Sigmoid colon (tissue), 7 donors: ENCODE measurements around the gene NCLN. TPM values are rescaled to one million over a fixed set of nuclear protein-coding genes. Genes with fewer than 3 reads are reported as not detected.
A peak's percentile ranks its signal among the peaks of the same experiment; 100 is the strongest.

ENCODE experiments used
- DNase-seq: peaks from one replicate; pipeline ENCODE4 v3.0.0-alpha.2; 2019
- H3K27ac ChIP-seq, 4 donors: fragments of 200-600 bp; sonication (generic); one replicate each; pipeline ENCODE4 v1.5.1; 2016 to 2019; ENCODE audit warnings: mild to moderate bottlenecking in 1 of 4
- H3K27me3 ChIP-seq, 3 donors: fragments of 200-600 bp; sonication (generic); one replicate each; pipeline ENCODE4 v1.5.1; 2019; ENCODE audit warnings: mild to moderate bottlenecking in 1 of 3
- H3K36me3 ChIP-seq, 4 donors: fragments of 200-600 bp; sonication (generic); one replicate each; pipeline ENCODE4 v1.5.1; 2016 to 2019
- H3K4me1 ChIP-seq, 4 donors: fragments of 200-600 bp; sonication (generic); one replicate each; pipeline ENCODE4 v1.5.1; 2017 to 2019
- H3K4me3 ChIP-seq, 4 donors: fragments of 200-600 bp; sonication (generic); one replicate each; pipeline ENCODE4 v1.5.1; 2017 to 2019; ENCODE audit warnings: mild to moderate bottlenecking in 2 of 4, moderate library complexity in 1 of 4
- H3K9me3 ChIP-seq, 4 donors: fragments of 200-600 bp in 3 of 4; sonication (generic) in 3 of 4; one replicate each; pipeline versions ENCODE4 v1.5.1 to v1.6.1; 2013 to 2019
- EP300 ChIP-seq, 4 donors: sonication (generic); formaldehyde crosslinking; IDR thresholded peaks; one replicate each; pipeline ENCODE4 v1.6.1; 2017; ENCODE audit warnings: antibody characterized with exemption in 4 of 4
- POLR2A ChIP-seq, 2 donors: fragments of 450-650 bp; IDR thresholded peaks; one replicate each; pipeline ENCODE4 v1.6.1; 2016; ENCODE audit warnings: antibody characterized with exemption in 2 of 2, mild to moderate bottlenecking in 2 of 2, moderate library complexity in 2 of 2
- POLR2AphosphoS5 ChIP-seq, 4 donors: sonication (generic); formaldehyde crosslinking; IDR thresholded peaks; one replicate each; pipeline ENCODE4 v1.6.1; 2017; ENCODE audit warnings: antibody characterized with exemption in 4 of 4
- WGBS, 2 donors: extraction: QIAGEN DNeasy Blood & Tissue Kit; methylation state at CpG; one replicate each; pipeline ENCODE4 v1.1.7; 2013; 5-methylcytosine and 5-hydroxymethylcytosine counted together
- intact Hi-C: fragments of 100-400 bp; cut with DNase I; formaldehyde crosslinking; loops from one replicate; pipeline ENCODE4 v1.15.1; 2023
- polyA plus RNA-seq, 3 donors: library from polyadenylated mRNA; stranded (reverse); fragments of 200-250 nt; gene quantifications; one replicate each; pipeline ENCODE4 v1.2.3, GENCODE V29; 2013
- total RNA-seq, 4 donors: library from RNA; depleted of rRNA; stranded (reverse); fragments of >200 nt; gene quantifications; one replicate each; pipeline ENCODE4 v1.1.0, GENCODE V29; 2016
- TF ChIP-seq, protein P1 (sequence below), 4 experiments: fragments of 450-650 bp in 3 of 4; fragments of 200-600 bp in 1 of 4; IDR thresholded peaks; one replicate each; pipeline ENCODE4 v1.5.1; 2016 to 2019; ENCODE audit warnings: antibody characterized with exemption in 4 of 4, mild to moderate bottlenecking in 3 of 4, moderate library complexity in 2 of 4
- donor health status: healthy with polysubstance abuse.
- donor health status: Bipolar disorder and iron deficiency.
- donor health status: healthy.

Gene NCLN
- total and polyA plus RNA-seq, 7 donors = 12.2 to 94.7 (median 16.1) TPM

DNA sequence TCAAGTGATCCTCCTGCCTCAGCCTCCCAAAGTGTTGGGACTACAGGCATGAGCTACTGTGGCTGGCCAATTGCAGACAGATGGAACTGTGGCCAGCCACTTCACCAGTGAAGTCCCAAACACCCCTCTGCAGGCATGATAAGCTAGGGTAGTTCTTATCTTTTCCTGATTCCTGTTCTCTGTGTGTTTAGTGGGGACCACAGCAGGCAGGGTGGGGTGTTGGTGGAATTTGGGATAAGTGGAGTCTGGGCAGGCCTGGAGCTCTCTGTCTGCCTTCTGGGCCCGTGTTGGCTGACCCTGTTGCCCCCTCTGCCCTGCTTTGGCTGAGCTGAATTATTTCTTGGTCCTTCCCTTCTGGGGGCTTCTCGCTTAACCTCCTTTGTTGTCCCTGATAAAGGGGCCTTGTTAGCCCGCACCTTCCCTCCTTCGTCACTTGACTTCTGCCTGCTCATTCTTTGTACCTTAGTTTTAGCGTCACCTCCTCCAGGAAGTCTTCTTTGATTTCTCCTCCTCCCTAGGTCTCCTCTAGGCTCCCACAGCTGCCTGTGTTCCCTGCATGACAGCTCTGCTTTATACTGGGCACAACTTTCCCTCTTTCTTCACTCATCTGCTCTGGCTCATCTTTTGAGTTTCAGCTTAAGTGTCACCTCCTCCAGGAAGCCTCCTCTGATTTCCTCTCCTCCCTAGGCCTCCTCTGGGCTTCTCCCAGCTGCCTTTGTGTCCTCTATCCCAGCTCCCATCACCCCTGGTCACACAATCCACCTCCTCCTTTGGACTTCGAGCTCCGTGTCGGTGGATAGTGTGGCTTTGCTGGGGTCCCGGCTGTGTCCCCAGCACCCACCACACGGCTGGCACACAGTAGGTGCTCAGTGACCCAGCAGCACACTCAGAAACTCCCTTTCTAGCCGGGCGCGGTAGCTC, 1.7 kb upstream of the NCLN start:
- H3K27ac ChIP-seq = no peak overlapping the region
- DNase-seq = no peak
- WGBS, 2 donors = 73 to 78% methylated on average over 13 of the region's 13 CpGs
- peaks cover 0 to 34% (median 25%) of the 10 kb centered on the region in 4 donors for H3K4me1 ChIP-seq
- intact Hi-C loops = no loop called here
- TF ChIP-seq POLR2AphosphoS5 (IDR thresholded peaks at IDR 0.05) (no peak), EP300 (IDR thresholded peaks at IDR 0.05) (no peak), POLR2A (IDR thresholded peaks at IDR 0.05) (no peak)
- TF ChIP-seq, protein P1, sequence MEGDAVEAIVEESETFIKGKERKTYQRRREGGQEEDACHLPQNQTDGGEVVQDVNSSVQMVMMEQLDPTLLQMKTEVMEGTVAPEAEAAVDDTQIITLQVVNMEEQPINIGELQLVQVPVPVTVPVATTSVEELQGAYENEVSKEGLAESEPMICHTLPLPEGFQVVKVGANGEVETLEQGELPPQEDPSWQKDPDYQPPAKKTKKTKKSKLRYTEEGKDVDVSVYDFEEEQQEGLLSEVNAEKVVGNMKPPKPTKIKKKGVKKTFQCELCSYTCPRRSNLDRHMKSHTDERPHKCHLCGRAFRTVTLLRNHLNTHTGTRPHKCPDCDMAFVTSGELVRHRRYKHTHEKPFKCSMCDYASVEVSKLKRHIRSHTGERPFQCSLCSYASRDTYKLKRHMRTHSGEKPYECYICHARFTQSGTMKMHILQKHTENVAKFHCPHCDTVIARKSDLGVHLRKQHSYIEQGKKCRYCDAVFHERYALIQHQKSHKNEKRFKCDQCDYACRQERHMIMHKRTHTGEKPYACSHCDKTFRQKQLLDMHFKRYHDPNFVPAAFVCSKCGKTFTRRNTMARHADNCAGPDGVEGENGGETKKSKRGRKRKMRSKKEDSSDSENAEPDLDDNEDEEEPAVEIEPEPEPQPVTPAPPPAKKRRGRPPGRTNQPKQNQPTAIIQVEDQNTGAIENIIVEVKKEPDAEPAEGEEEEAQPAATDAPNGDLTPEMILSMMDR (IDR thresholded peaks at IDR 0.05) = no peak
- no peaks in the 10 kb centered on the region for H3K36me3 ChIP-seq
- H3K27me3 ChIP-seq = no peaks in the 10 kb centered on the region
- no peak overlapping the region for H3K4me3 ChIP-seq
- no peaks in the 10 kb centered on the region for H3K9me3 ChIP-seq

GRCh38 chr19:3184847-3185460, 776 bp upstream of the NCLN start:
- Histone ChIP-seq H3K4me1 (peaks cover 0 to 34% (median 25%) of the 10 kb centered on the region in 4 donors), H3K9me3 (no peaks in the 10 kb centered on the region), H3K4me3 (peak overlapping the region; percentile 81 to 99 (median 97)), H3K27ac (peak overlapping the region; percentile 81 to 90 (median 84)), H3K36me3 (no peaks in the 10 kb centered on the region), H3K27me3 (no peaks in the 10 kb centered on the region)
- peak; percentile 84 for DNase-seq
- intact Hi-C loops = no loop called here
- TF ChIP-seq POLR2A (IDR thresholded peaks at IDR 0.05) (no peak), POLR2AphosphoS5 (IDR thresholded peaks at IDR 0.05) (no peak), EP300 (IDR thresholded peaks at IDR 0.05) (no peak)
- TF ChIP-seq, protein P1 (IDR thresholded peaks at IDR 0.05) = no peak
- WGBS, 2 donors = 16 to 24% methylated on average over 14 of the region's 14 CpGs

GRCh38 chr19:3186160-3186688, 494 bp downstream of the NCLN start:
- WGBS, 2 donors = 0 to 1% methylated on average over 38 of the region's 38 CpGs
- Histone ChIP-seq H3K4me3 (peak overlapping the region; percentile 81 to 99 (median 97)), H3K27ac (peak overlapping the region; percentile 81 to 90 (median 84)), H3K27me3 (no peaks in the 10 kb centered on the region), H3K36me3 (no peaks in the 10 kb centered on the region), H3K4me1 (peaks cover 0 to 34% (median 25%) of the 10 kb centered on the region in 4 donors), H3K9me3 (no peaks in the 10 kb centered on the region)
- no peak for DNase-seq
- TF ChIP-seq, protein P1 (IDR thresholded peaks at IDR 0.05) = no peak
- no peak for TF ChIP-seq POLR2AphosphoS5 (IDR thresholded peaks at IDR 0.05)
- no peak for TF ChIP-seq EP300 (IDR thresholded peaks at IDR 0.05)
- no peak for TF ChIP-seq POLR2A (IDR thresholded peaks at IDR 0.05)
- intact Hi-C loops = no loop called here

GRCh38 chr19:3186891-3187661, 1.3 kb downstream of the NCLN start:
- Histone ChIP-seq H3K4me1 (peaks cover 0 to 34% (median 25%) of the 10 kb centered on the region in 4 donors), H3K36me3 (no peaks in the 10 kb centered on the region), H3K4me3 (peak overlapping the region; percentile 81 to 99 (median 97)), H3K9me3 (no peaks in the 10 kb centered on the region), H3K27me3 (no peaks in the 10 kb centered on the region), H3K27ac (no peak overlapping the region)
- TF ChIP-seq POLR2AphosphoS5 (IDR thresholded peaks at IDR 0.05) = no peak
- TF ChIP-seq, protein P1 (IDR thresholded peaks at IDR 0.05) = no peak
- TF ChIP-seq EP300 (IDR thresholded peaks at IDR 0.05) = no peak
- TF ChIP-seq POLR2A (IDR thresholded peaks at IDR 0.05) = no peak
- WGBS, 2 donors = 37 to 70% methylated on average over 23 of the region's 23 CpGs
- intact Hi-C loops = no loop called here
- no peak for DNase-seq
